Peyer's patch (tissue), 4 donors: ENCODE data around the gene SCGB2A2. TPM values are rescaled to one million over a fixed set of nuclear protein-coding genes. Genes with fewer than 3 reads are reported as not detected.

Experiments used
- DNase-seq, 3 donors: peaks; one replicate each; pipeline ENCODE4 v3.0.0-alpha.2; 2017 to 2019
- H3K27ac ChIP-seq, 4 donors: fragments of 200-600 bp; sonication (generic); one replicate each; pipeline ENCODE4 v1.5.1; 2016 to 2019
- H3K27me3 ChIP-seq, 2 donors: fragments of 200-600 bp; sonication (generic); one replicate each; pipeline ENCODE4 v1.5.1; 2019
- H3K36me3 ChIP-seq, 3 donors: fragments of 200-600 bp; sonication (generic); one replicate each; pipeline ENCODE4 v1.5.1; 2016 to 2019
- H3K4me1 ChIP-seq, 4 donors: fragments of 200-600 bp; sonication (generic); one replicate each; pipeline ENCODE4 v1.5.1; 2016 to 2019
- H3K4me3 ChIP-seq, 4 donors: fragments of 200-600 bp; sonication (generic); 1 replicate in 3 of 4; 2 replicates in 1 of 4; pipeline ENCODE4 v1.5.1; 2016 to 2019; ENCODE audit warnings: mild to moderate bottlenecking in 1 of 4
- H3K9me3 ChIP-seq, 4 donors: fragments of 200-600 bp; sonication (generic); one replicate each; pipeline ENCODE4 v1.5.1; 2016 to 2019; ENCODE audit warnings: mild to moderate bottlenecking in 1 of 4
- CTCF ChIP-seq, 6 experiments: fragments of 450-650 bp in 4 of 6; fragments of 200-600 bp in 2 of 6; sonication (generic) in 1 of 6; IDR thresholded peaks; one replicate each; pipeline ENCODE4 v1.5.1; 2017 to 2019; ENCODE audit warnings: antibody characterized with exemption in 6 of 6, mild to moderate bottlenecking in 3 of 6, moderate library complexity in 1 of 6
- POLR2A ChIP-seq, 2 donors: fragments of 450-650 bp; IDR thresholded peaks; one replicate each; pipeline ENCODE4 v1.5.1; 2017; ENCODE audit warnings: antibody characterized with exemption in 2 of 2, mild to moderate bottlenecking in 2 of 2, moderate library complexity in 2 of 2
- total RNA-seq, 4 donors: library from RNA; depleted of rRNA; stranded (reverse); fragments of >200 nt; gene quantifications; one replicate each; pipeline ENCODE4 v1.1.0, GENCODE V29; 2016

Gene SCGB2A2
- total RNA-seq, 4 donors from 2014 or later: not detected

- no peak overlapping the region for H3K4me3 ChIP-seq
- TF ChIP-seq POLR2A (IDR thresholded peaks at IDR 0.05): no peak
- TF ChIP-seq CTCF (IDR thresholded peaks at IDR 0.05): no peak
- H3K9me3 ChIP-seq: peaks cover 0 to 38% (median 7%) of the 10 kb centered on the region in 4 donors
- H3K27me3 ChIP-seq: no peaks in the 10 kb centered on the region
- no peak for DNase-seq
- H3K36me3 ChIP-seq: no peaks in the 10 kb centered on the region
- H3K4me1 ChIP-seq: no peaks in the 10 kb centered on the region
- H3K27ac ChIP-seq: no peak overlapping the region
Measured at GRCh38 chr11:62253999-62254542, 15.9 kb upstream of the SCGB2A2 start.

GRCh38 chr11:62256281-62256680 lies 13.7 kb upstream of the SCGB2A2 start:
- peaks cover 0 to 28% (median 7%) of the 10 kb centered on the region in 4 donors for H3K9me3 ChIP-seq
- no peaks in the 10 kb centered on the region for H3K36me3 ChIP-seq
- no peaks in the 10 kb centered on the region for H3K27me3 ChIP-seq
- no peak overlapping the region for H3K4me3 ChIP-seq
- no peak for DNase-seq
- H3K4me1 ChIP-seq: no peaks in the 10 kb centered on the region
- TF ChIP-seq POLR2A (IDR thresholded peaks at IDR 0.05): no peak
- TF ChIP-seq CTCF (IDR thresholded peaks at IDR 0.05): no peak
- H3K27ac ChIP-seq: no peak overlapping the region

- Histone ChIP-seq H3K4me3 (no peak overlapping the region), H3K36me3 (no peaks in the 10 kb centered on the region), H3K27ac (no peak overlapping the region)
Measured at GRCh38 chr11:62260261-62260953, 9.6 kb upstream of the SCGB2A2 start.

GRCh38 chr11:62264004-62264403 lies 6.0 kb upstream of the SCGB2A2 start:
- Histone ChIP-seq H3K9me3 (no peaks in the 10 kb centered on the region), H3K27me3 (no peaks in the 10 kb centered on the region), H3K4me1 (no peaks in the 10 kb centered on the region), H3K4me3 (no peak overlapping the region), H3K27ac (no peak overlapping the region), H3K36me3 (no peaks in the 10 kb centered on the region)
- TF ChIP-seq CTCF (IDR thresholded peaks at IDR 0.05) (no peak), POLR2A (IDR thresholded peaks at IDR 0.05) (no peak)
- no peak for DNase-seq

More at GRCh38 chr11:62260261-62260953, 9.6 kb upstream of the SCGB2A2 start:
- no peaks in the 10 kb centered on the region for H3K27me3 ChIP-seq
- H3K4me1 ChIP-seq: no peaks in the 10 kb centered on the region
- DNase-seq: no peak
- H3K9me3 ChIP-seq: no peaks in the 10 kb centered on the region
- TF ChIP-seq POLR2A (IDR thresholded peaks at IDR 0.05): no peak
- TF ChIP-seq CTCF (IDR thresholded peaks at IDR 0.05): no peak

- no peak for DNase-seq
- Histone ChIP-seq H3K4me1 (no peaks in the 10 kb centered on the region), H3K36me3 (no peaks in the 10 kb centered on the region), H3K4me3 (no peak overlapping the region), H3K27me3 (no peaks in the 10 kb centered on the region), H3K27ac (no peak overlapping the region), H3K9me3 (no peaks in the 10 kb centered on the region)
- TF ChIP-seq POLR2A (IDR thresholded peaks at IDR 0.05): no peak
- no peak for TF ChIP-seq CTCF (IDR thresholded peaks at IDR 0.05)
Measured at GRCh38 chr11:62266558-62266957, 3.4 kb upstream of the SCGB2A2 start.
